Glutamatergic neuron (in vitro differentiated cells): ENCODE results near the gene GPR108. TPM values are rescaled to one million over a fixed set of nuclear protein-coding genes. Genes with fewer than 3 reads are reported as not detected.

Experiments
- DNase-seq: peaks from one replicate; pipeline ENCODE4 v3.0.0; 2022
- H3K27ac Mint-ChIP-seq: one replicate; pipeline ENCODE4 v1.8.0; 2020; ENCODE audit warnings: mild to moderate bottlenecking, mixed read lengths, inconsistent platforms; ENCODE audit not compliant: unreplicated experiment
- H3K27me3 Mint-ChIP-seq: one replicate; pipeline ENCODE4 v1.8.0; 2020; ENCODE audit warnings: mild to moderate bottlenecking, moderate library complexity, mixed read lengths, inconsistent platforms; ENCODE audit not compliant: unreplicated experiment
- H3K36me3 Mint-ChIP-seq: one replicate; pipeline ENCODE4 v1.8.0; 2020; ENCODE audit warnings: mild to moderate bottlenecking, mixed read lengths, inconsistent platforms; ENCODE audit not compliant: unreplicated experiment
- H3K4me1 Mint-ChIP-seq: one replicate; pipeline ENCODE4 v1.8.0; 2020; ENCODE audit warnings: mild to moderate bottlenecking, low read depth, mixed read lengths, inconsistent platforms; ENCODE audit not compliant: unreplicated experiment
- H3K4me3 Mint-ChIP-seq: one replicate; pipeline ENCODE4 v1.8.0; 2020; ENCODE audit warnings: mild to moderate bottlenecking, mixed read lengths, inconsistent platforms; ENCODE audit not compliant: unreplicated experiment
- H3K9me3 Mint-ChIP-seq: one replicate; pipeline ENCODE4 v1.8.0; 2020; ENCODE audit warnings: mild to moderate bottlenecking, moderate library complexity, mixed read lengths, inconsistent platforms; ENCODE audit not compliant: unreplicated experiment
- CTCF ChIP-seq: fragments of 200-600 bp; sonication (generic); IDR thresholded peaks from one replicate; pipeline ENCODE4 v1.5.0; 2021; ENCODE audit not compliant: partially characterized antibody, unreplicated experiment
- total RNA-seq: library from RNA; stranded (reverse); fragmentation: NEBNext Ultra II Directional; extraction: Animal tissue kit (Norgen Biotek cat#: 25700); gene quantifications from one replicate; pipeline ENCODE4 v1.2.1, GENCODE V29; 2021; ENCODE audit not compliant: unreplicated experiment

GPR108 gene
- total RNA-seq, 1 donor from 2014 or later = 44.2 TPM

GRCh38 chr19:6716610-6716970, 20.8 kb downstream of the GPR108 start:
- Mint-ChIP-seq H3K36me3 (peaks cover 12% of the 10 kb centered on the region), H3K4me1 (peaks cover 4% of the 10 kb centered on the region), H3K27me3 (peaks cover 12% of the 10 kb centered on the region), H3K4me3 (no peak overlapping the region), H3K9me3 (peaks cover 2% of the 10 kb centered on the region), H3K27ac (no peak overlapping the region)
- DNase-seq = no peak
- no peak for TF ChIP-seq CTCF

- Mint-ChIP-seq H3K27me3 (peaks cover 18% of the 10 kb centered on the region), H3K9me3 (peaks cover 6% of the 10 kb centered on the region), H3K27ac (no peak overlapping the region), H3K36me3 (peaks cover 12% of the 10 kb centered on the region), H3K4me3 (no peak overlapping the region), H3K4me1 (peaks cover 11% of the 10 kb centered on the region)
- no peak for DNase-seq
- no peak for TF ChIP-seq CTCF
These were observed 22.4 kb downstream of the GPR108 start for GRCh38 chr19:6714749-6715555.

GRCh38 chr19:6713773-6714692, 23.3 kb downstream of the GPR108 start:
- Mint-ChIP-seq H3K4me1 (peaks cover 11% of the 10 kb centered on the region), H3K27ac (no peak overlapping the region), H3K4me3 (no peak overlapping the region), H3K9me3 (peaks cover 8% of the 10 kb centered on the region), H3K36me3 (peaks cover 12% of the 10 kb centered on the region), H3K27me3 (peaks cover 17% of the 10 kb centered on the region)
- no peak for DNase-seq
- TF ChIP-seq CTCF = no peak

GRCh38 chr19:6712692-6713670, 24.4 kb downstream of the GPR108 start:
- Mint-ChIP-seq H3K9me3 (peaks cover 10% of the 10 kb centered on the region), H3K4me1 (peaks cover 11% of the 10 kb centered on the region), H3K4me3 (no peak overlapping the region), H3K27me3 (peaks cover 19% of the 10 kb centered on the region), H3K27ac (no peak overlapping the region), H3K36me3 (peaks cover 12% of the 10 kb centered on the region)
- no peak for DNase-seq
- TF ChIP-seq CTCF = no peak
